ENCODE data around the gene ELL2. TPM values are rescaled to one million over a fixed set of nuclear protein-coding genes. Genes with fewer than 3 reads are reported as not detected.

Gene ELL2
- total RNA-seq, 1 experiment from 2014 or later: 27.5 TPM

- Histone ChIP-seq H2AFZ (ENCODE audit: low read length) (no peak overlapping the region), H4K5ac (ENCODE audit: insufficient read length, low read depth, low read length) (no peak overlapping the region), H3K56ac (ENCODE audit: insufficient read length, low read depth, low read length) (no peak overlapping the region), H3K4me2 (ENCODE audit: insufficient read depth, insufficient read length, low read length) (no peak overlapping the region), H3K4me1 (ENCODE audit: insufficient read depth, low read length) (no peaks in the 10 kb centered on the region), H2BK5ac (ENCODE audit: insufficient read length, low read length) (no peak overlapping the region), H4K8ac (replicated peaks; ENCODE audit: insufficient read length, low read depth, low read length) (no peak overlapping the region), H3K23ac (ENCODE audit: insufficient read length, low read depth, low read length) (no peak overlapping the region), H3K9me3 (ENCODE audit: control insufficient read depth, low read depth, low read length) (no peaks in the 10 kb centered on the region), H4K91ac (ENCODE audit: insufficient read length, low read depth, low read length) (no peak overlapping the region), H2AK5ac (ENCODE audit: insufficient read length, low read length) (no peak overlapping the region), H2BK20ac (ENCODE audit: low read depth, low read length, poor library complexity, severe bottlenecking) (no peak overlapping the region), H3K14ac (ENCODE audit: insufficient read depth, low read length) (no peak overlapping the region), H2BK15ac (ENCODE audit: low read depth, low read length) (no peak overlapping the region), H3K79me2 (ENCODE audit: insufficient read depth, low read length) (no peaks in the 10 kb centered on the region), H4K20me1 (ENCODE audit: control insufficient read depth, insufficient read depth, insufficient read length) (no peaks in the 10 kb centered on the region), H3K27ac (ENCODE audit: insufficient read length, low read depth, low read length) (no peak overlapping the region), H3K4ac (ENCODE audit: low read depth, low read length) (no peak overlapping the region), H2BK12ac (ENCODE audit: insufficient read length, low read depth, low read length) (no peak overlapping the region), H3K27me3 (ENCODE audit: insufficient read depth, low read length) (no peaks in the 10 kb centered on the region), H2BK120ac (ENCODE audit: low read depth, low read length, poor library complexity, severe bottlenecking) (no peak overlapping the region), H3K18ac (ENCODE audit: insufficient read length, low read depth, low read length) (no peak overlapping the region), H3K9ac (ENCODE audit: extremely low read depth, insufficient read length, low read length) (no peak overlapping the region), H3T11ph (ENCODE audit: low read length) (no peak overlapping the region), H3K23me2 (ENCODE audit: insufficient read length, low read depth, low read length, poor library complexity, severe bottlenecking) (no peaks in the 10 kb centered on the region), H3K79me1 (ENCODE audit: insufficient read depth, low read depth, low read length, poor library complexity, severe bottlenecking) (no peaks in the 10 kb centered on the region)
- Mint-ChIP-seq H3K4me3 (no peak overlapping the region), H3K27me3 (ENCODE audit: low read depth) (peaks cover 4% of the 10 kb centered on the region; the same call in 1 of the 2 replicates), H3K9me3 (no peaks in the 10 kb centered on the region), H3K4me1 (0 out of 4 replicates have a peak, but pooled peaks cover 0 to 3% of the 10 kb centered on the region in 2 experiments), H3K36me3 (ENCODE audit: insufficient read depth in 1 of 3, low read depth in 3 of 3) (no peaks in the 10 kb centered on the region), H3K27ac (no peak overlapping the region)
- TF ChIP-seq, protein P1, sequence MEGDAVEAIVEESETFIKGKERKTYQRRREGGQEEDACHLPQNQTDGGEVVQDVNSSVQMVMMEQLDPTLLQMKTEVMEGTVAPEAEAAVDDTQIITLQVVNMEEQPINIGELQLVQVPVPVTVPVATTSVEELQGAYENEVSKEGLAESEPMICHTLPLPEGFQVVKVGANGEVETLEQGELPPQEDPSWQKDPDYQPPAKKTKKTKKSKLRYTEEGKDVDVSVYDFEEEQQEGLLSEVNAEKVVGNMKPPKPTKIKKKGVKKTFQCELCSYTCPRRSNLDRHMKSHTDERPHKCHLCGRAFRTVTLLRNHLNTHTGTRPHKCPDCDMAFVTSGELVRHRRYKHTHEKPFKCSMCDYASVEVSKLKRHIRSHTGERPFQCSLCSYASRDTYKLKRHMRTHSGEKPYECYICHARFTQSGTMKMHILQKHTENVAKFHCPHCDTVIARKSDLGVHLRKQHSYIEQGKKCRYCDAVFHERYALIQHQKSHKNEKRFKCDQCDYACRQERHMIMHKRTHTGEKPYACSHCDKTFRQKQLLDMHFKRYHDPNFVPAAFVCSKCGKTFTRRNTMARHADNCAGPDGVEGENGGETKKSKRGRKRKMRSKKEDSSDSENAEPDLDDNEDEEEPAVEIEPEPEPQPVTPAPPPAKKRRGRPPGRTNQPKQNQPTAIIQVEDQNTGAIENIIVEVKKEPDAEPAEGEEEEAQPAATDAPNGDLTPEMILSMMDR (conservative IDR thresholded peaks at IDR 0.05): no peak
- WGBS (ENCODE audit: extremely low coverage, insufficient read length, low lambda C conversion rate): no CpG with 5 or more reads among the region's 1 CpG
- DNase-seq: no peak
These were observed 120.5 kb downstream of the ELL2 start for GRCh38 chr5:95840956-95841705.
